Right ventricle myocardium superior (tissue), 1 donor: ENCODE data around the gene FAM25A. TPM values are rescaled to one million over a fixed set of nuclear protein-coding genes. Genes with fewer than 3 reads are reported as not detected.
"Not testable (repeated sequence)": the region's sequence is repeated elsewhere in the genome, so short reads cannot be mapped to it uniquely, and the experiment has no call there.

Experiments
- ATAC-seq: fragments of 200-7000 bp; cut with Tn5 transposase; one replicate; pipeline ENCODE4 v1.9.1; 2020; ENCODE audit warnings: mild to moderate bottlenecking; ENCODE audit not compliant: poor library complexity
- DNase-seq: peaks from one replicate; pipeline ENCODE4 v3.0.0-alpha.2; 2020
- intact Hi-C: fragments of 100-400 bp; cut with DNase I; formaldehyde crosslinking; loops from one replicate; pipeline ENCODE4 v1.11.2; 2022
- total RNA-seq: library from RNA; stranded (reverse); fragmentation: NEBNext Ultra II Directional; extraction: Animal tissue kit (Norgen Biotek cat#: 25700); gene quantifications from one replicate; pipeline ENCODE4 v1.2.1, GENCODE V29; 2021
- donor health status: DM: no; HTN: yes; CAD: no; lungs with severe emphysema.

The FAM25A gene
- total RNA-seq, 1 donor from 2014 or later = not detected

GRCh38 chr10:87007674-87008073 is 12.4 kb upstream of the FAM25A start:
- intact Hi-C loops, ATAC-seq, DNase-seq: not testable (repeated sequence)

DNA sequence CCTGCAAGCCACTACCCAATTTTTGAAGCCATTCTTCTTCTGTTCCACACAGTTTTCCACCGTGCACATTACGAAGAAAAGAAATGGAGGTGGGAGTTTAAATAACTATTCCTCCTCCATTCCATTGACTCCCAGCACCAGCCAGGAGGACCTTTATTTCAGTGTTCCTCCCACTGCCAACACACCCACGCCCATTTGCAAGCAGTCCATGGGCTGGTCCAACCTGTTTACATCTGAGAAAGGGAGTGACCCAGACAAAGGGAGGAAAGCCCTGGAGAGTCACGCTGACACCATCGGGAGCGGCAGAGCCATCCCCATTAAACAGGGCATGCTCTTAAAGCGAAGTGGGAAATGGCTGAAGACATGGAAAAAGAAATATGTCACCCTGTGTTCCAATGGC is 11.8 kb upstream of the FAM25A start:
- intact Hi-C loops, DNase-seq, ATAC-seq: not testable (repeated sequence)

- ATAC-seq = not testable (repeated sequence)
- DNase-seq = peak; percentile 52
Measured at GRCh38 chr10:87009134-87009696, 10.9 kb upstream of the FAM25A start.

GRCh38 chr10:87013528-87013927 is 6.6 kb upstream of the FAM25A start:
- intact Hi-C loops, ATAC-seq, DNase-seq: not testable (repeated sequence)

More at GRCh38 chr10:87009134-87009696, 10.9 kb upstream of the FAM25A start:
- intact Hi-C loops = not testable (repeated sequence)

DNA sequence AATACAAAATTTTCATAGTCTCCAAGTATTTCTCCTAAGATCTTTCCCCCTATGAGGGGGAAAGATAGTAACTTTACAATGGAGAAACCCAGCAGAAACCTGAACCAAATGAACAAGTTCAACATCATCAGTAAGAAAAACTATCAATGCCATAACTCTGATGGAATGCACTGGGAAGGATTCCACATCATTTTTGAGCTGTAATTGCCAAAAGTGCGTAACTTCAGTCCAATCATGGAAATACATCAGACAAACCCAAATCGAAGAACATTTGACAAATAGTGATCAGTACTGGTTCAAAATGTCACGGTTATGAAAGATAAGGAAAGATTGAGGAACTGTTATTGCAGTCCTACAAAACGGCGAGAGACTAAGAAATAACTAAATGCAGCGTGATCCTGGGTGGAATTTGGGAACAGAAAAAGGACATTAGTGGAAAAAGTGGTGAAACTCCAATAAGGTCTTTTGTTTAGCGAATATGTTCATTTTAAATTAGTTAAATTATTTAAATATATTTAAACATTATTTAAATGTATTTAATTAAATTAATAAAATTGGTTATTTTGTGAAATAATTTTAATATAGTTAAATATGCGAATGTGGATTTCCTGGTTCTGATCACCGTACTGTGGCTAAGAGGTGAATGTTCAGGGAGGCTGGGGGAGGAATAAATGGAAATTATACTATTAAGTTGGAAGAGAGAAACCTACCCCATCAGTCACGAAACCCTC is 4.9 kb upstream of the FAM25A start:
- ATAC-seq, DNase-seq, intact Hi-C loops: not testable (repeated sequence)

- ATAC-seq, DNase-seq, intact Hi-C loops: not testable (repeated sequence)
Measured at GRCh38 chr10:87018127-87018526, 2.0 kb upstream of the FAM25A start.

DNA sequence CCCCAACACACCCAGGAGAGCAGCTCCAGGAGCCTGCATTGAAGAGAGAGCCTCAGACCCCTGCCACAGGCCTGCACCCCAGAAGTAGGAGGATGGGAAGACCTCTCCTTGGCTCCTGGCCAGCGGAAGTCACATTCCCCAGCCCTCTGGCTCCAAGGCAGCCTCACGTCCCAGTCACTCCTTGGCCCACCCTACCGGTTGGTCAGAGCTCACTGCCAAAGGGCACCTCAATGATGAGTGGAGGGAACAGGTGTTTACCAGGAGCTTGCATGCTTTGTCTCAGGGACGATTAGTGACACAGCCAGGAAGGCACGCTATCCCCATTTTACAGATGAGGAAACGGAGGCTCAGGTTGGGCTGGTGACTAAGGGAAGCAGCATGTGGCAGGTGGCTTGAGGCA is 1.0 kb upstream of the FAM25A start:
- intact Hi-C loops, ATAC-seq, DNase-seq: not testable (repeated sequence)

- ATAC-seq, intact Hi-C loops, DNase-seq: not testable (repeated sequence)
Measured at GRCh38 chr10:87019504-87019903, 590 bp upstream of the FAM25A start.

- ATAC-seq, intact Hi-C loops, DNase-seq: not testable (repeated sequence)
Measured at GRCh38 chr10:87025285-87025958, 5.3 kb downstream of the FAM25A start.

GRCh38 chr10:87026747-87027508 is 6.8 kb downstream of the FAM25A start:
- ATAC-seq, intact Hi-C loops, DNase-seq: not testable (repeated sequence)

DNA sequence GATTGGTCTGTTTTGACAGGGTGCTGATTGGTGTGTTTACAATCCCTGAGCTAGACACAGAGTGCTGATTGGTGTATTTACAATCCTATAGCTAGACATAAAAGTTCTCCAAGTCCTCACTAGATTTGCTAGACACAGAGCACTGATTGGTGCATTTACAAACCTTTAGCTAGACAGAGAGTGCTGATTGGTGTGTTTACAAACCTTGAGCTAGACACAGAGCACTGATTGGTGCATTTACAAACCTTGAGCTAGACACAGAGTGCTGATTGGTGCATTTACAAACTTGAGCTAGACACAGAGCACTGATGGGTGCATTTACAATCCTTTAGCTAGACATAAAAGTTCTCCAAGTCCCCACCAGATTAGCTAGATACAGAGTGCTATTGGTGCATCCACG is 10.3 kb downstream of the FAM25A start:
- ATAC-seq, DNase-seq, intact Hi-C loops: not testable (repeated sequence)

DNA sequence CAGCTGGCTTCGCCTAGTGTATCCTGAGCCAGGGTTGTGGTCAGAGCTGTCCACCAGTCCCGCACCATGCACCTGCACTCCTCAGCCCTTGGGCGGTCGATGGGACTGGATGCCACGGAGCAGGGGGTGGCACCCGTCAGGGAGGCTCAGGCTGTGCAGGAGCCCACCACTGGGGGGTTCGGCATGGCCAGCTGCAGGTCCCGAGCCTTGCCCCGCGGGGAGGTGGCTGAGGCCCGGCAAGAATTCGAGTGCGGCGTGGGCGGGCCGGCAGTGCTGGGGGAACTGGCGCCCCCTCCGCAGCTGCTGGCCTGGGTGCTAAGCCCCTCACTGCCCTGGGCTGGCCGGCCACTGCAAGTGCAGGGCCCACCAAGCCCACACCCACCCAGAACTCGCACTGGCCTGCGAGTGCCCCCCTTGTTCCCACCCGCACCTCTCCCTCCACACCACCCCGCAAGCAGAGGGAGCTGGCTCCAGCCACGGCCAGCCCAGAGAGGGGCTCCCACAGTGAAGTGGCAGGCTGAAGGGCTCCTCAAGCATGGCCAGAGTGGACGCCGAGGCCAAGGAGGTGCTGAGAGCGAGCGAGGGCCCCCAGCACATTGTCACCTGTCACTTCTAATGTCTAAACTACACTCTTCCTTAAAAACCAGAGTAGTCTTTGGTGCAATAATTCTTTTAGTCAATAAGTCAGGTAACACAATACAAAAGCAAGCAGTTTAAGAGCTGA is 11.0 kb downstream of the FAM25A start:
- DNase-seq (no peak), ATAC-seq (no peak)
- intact Hi-C loops = no loop called here

- intact Hi-C loops = no loop called here
- ATAC-seq (no peak), DNase-seq (no peak)
Measured at GRCh38 chr10:87036623-87037022, 16.5 kb downstream of the FAM25A start.

GRCh38 chr10:87038286-87038717 is 18.2 kb downstream of the FAM25A start:
- no peak for DNase-seq
- ATAC-seq = no peak
- intact Hi-C loops = no loop called here

DNA sequence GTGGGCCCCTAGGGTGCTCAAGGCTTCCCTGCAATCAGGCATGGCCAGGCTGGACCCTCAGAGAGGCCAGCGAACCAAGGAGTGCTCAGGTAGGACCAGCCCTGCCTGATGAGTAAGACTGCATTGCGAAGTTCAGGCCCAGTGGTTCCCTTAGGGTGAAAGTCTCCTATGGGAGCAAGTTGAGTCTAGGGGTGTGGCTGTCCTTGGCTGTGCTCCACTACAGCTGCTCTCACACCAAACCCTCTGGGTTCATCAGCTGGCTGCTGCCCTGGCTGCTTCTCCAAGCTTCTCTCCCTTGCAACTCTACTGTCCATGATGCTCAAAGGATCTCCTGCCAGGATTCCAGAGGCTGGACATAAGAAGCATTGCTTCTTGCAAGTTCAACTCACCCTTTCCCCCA is 18.7 kb downstream of the FAM25A start:
- intact Hi-C loops = no loop called here
- DNase-seq = no peak
- ATAC-seq = no peak

- intact Hi-C loops, DNase-seq, ATAC-seq: not testable (repeated sequence)
Measured at GRCh38 chr10:87043579-87043978, 23.5 kb downstream of the FAM25A start.

GRCh38 chr10:87045434-87045938 is 25.4 kb downstream of the FAM25A start:
- DNase-seq = no peak
- ATAC-seq = no peak
- intact Hi-C loops = no loop called here

GRCh38 chr10:87053111-87053510 is 33.0 kb downstream of the FAM25A start:
- intact Hi-C loops = no loop called here
- DNase-seq = peak; percentile 59
- peak; percentile 90 for ATAC-seq
